HG02852 (cell line): ENCODE measurements around the gene CABP4.

ENCODE experiments used
- ATAC-seq: cut with Tn5 transposase; IDR thresholded peaks from one replicate; pipeline ENCODE4 v1.9.1; 2021; ENCODE audit warnings: mild to moderate bottlenecking, moderate library complexity; ENCODE audit not compliant: unreplicated experiment

CABP4 gene

DNA sequence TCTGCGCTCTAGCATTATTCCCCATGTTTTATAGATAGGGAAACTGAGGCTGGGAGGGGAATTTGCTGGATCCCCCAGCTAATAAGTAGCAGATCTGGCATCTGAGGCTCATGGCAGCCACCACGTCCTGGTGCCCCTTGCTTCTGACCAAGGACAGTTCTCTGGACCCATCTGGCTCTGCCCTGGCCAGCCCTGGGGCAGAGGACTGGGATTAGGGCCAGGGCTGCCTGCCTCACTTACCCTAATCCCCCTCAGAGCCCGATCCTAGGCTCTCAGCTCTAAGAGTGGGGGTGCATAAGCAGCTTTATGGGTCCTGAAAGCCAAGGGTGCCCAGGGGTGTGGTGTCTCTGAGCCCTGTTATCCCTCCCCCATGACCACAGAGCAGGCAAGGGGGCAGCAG lies at the start of gene CABP4:
TSS of gene CABP4 (plus strand) at position 301 of the 400 bp plus-strand sequence. CDS start at position 371, 70 bp downstream.
- no peak for ATAC-seq

DNA sequence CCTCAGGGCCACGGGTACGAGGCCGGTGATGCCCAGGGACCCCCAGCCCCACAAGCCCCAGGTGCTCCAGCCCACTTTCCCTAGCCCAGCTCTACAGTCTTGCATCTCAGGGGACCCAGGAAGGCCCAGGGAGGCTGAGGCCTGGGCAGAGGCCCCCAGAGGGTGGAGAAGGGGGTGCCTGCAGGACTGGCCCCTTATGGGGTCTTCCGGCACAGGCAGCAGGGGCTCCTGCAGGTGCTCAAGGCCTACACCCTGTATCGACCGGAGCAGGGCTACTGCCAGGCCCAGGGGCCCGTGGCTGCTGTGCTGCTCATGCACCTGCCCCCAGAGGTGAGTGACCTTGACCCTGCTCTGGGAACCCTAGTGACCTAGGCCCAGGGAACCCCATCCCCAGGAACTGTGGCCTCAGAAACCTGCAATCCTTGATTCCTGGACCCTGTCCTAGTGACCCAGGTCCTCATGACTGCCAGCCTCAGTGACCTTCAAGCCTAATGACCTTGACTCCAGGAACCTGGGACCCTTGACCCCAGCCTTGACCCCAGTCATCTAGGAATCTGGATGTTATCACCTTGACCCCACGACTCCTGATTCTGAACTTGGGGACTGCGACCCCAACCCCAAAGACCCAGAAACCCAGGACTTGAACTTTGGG lies 49.3 kb upstream of the CABP4 start:
- no peak for ATAC-seq

DNA sequence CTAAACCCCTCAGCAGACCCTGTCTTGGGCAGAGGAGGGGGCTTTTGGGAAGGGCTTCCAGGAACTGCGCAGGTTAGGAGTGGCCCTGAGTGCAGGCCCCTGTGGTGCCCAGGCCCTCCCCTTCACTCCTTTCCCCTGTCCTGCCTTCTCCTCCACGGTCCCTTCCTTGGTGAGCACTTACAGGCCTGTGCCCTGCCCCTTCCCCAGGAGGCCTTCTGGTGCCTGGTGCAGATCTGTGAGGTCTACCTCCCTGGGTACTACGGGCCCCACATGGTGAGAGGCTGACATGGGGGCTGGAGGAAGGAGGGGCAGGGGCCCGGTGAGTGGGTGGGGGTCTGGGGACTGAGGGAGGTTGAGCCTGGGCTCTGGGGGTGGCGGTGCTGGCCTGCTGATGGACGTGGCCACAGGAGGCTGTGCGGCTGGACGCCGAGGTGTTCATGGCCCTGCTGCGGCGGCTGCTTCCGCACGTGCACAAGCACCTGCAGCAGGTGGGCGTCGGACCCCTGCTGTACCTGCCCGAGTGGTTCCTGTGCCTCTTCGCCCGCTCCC lies 48.7 kb upstream of the CABP4 start:
- no peak for ATAC-seq

DNA sequence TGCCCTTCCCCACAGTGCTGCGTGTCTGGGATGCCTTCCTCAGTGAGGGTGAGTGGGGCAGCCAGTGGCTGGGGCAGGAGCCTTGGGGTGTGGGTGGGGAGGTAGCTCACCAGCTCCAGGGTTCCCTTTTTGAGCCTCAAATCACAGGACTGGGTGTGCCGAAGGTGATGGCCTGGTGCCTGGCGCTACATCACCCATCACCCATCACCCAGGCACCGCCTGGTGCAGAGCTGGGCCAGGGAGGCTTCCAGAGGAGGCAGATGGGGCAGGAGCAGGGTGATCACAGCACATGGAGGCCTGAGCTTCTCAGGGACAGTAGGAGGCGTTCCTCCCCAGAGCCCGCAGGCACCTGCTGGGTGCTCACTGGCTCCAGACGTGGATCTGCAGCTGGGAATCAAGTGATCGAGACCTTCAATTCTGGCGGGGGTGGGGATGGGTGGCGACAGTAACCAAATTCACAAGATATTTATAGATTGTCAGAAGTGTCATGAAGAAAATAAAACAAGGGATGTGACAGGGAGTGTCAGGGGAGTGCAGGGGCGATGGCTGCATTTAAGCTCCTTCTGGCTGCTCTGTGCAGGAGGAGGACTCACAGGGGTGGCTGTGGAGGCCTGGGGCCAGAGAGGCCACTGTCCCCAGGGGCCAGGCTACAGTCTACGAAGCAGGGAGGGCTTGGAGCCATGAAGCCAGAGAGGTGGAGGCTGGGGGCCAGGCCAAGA lies 48.0 kb upstream of the CABP4 start:
- ATAC-seq: no peak

DNA sequence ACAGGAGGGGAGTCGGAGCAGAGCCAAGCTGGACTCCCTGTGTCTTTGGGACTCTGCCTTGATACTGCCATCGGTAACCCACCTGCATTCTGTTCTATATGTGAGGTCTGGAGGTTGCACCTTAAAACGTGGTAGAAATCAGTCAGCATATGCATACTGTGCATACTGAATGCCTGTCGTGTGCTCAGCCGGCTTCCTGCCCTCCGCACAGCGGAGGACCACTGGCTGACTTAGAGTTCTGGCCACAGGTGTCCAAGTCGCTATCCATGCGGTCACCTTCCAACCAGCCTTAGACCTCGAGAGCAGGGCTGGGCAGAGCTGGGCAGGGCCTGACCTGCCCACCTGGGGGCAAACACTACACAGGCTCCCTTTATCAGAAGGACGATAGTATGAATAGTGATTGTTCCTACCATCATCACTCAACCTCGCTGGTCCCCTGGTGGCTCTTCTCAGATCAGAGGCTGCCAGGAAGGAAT lies 47.4 kb upstream of the CABP4 start:
- no peak for ATAC-seq

DNA sequence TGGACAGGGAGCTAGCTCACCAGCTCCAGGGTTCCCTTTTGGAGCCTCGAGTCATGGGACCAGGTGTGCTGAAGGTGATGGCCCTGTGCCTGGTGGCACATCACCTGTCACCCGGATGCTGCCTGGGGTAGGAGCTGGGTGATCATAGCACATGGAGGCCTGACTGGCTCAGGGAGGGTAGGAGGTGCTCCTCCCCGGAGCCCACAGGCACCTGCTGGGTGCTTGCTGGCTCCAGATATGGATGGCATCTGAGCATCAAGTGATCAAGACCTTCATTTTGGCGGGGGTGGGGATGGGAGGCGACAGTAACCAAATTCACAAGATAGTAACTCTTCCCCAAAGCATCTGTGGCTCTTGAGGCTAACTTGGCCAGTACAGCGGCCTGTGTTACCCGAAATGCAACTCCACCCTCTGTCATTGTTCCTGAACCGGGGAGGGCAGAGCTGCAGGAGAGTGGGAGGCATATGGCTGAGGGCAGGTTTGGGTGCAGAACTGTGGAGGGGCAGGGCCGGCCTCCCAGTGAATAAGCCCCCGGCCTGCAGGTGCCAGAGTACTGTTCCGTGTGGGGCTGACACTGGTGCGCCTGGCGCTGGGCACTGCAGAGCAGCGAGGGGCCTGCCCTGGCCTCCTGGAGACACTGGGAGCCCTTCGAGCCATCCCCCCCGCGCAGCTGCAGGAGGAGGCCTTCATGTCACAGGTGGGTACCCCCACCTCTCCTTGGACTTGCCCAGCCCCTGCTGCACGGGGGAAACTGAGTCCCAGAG lies 46.5 kb upstream of the CABP4 start:
- peak; percentile 20 for ATAC-seq

DNA sequence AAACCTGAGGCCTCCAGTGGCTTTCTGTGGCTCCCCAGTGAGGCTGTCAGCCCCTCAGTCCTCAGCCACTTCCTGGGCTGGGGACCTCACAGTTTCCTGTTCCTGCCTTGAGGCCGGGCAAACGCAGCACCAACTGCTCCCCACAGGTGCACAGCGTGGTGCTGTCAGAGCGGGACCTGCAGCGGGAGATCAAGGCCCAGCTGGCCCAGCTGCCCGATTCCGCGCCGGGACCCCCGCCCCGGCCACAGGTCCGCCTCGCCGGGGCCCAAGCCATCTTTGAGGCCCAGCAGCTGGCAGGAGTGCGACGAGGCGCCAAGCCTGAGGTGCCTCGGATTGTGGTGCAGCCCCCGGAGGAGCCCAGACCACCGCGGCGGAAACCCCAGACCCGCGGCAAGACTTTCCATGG lies 45.9 kb upstream of the CABP4 start:
- ATAC-seq: peak; percentile 53

DNA sequence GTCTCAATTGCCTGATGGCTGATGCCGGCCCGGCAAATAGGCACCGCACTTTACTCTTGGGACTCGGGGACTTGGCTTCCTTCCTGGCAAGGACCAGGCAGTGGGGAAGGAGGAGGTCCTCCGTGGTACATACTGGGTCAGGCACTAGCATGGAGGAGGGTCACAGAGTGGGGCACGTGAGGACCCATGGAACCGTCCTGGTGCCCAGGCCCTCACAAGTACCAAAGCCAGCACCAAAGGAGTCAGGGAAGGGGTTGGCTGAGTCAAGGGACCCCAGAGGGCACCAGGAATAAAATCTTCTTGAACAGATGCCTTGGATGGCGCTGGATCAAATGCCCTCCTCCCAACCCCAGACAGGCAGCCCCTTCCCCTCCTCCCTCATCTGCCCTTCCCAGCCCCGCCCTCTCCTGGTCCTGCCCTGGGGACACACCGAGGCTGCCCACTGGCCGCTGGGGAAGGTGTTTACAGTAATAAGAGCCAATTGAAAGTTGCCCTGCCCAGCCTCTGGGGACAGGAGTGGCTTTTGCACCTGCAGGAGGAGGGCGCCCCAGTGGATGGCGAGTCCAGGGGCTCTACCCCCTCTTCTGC lies 45.3 kb upstream of the CABP4 start:
- ATAC-seq: no peak

DNA sequence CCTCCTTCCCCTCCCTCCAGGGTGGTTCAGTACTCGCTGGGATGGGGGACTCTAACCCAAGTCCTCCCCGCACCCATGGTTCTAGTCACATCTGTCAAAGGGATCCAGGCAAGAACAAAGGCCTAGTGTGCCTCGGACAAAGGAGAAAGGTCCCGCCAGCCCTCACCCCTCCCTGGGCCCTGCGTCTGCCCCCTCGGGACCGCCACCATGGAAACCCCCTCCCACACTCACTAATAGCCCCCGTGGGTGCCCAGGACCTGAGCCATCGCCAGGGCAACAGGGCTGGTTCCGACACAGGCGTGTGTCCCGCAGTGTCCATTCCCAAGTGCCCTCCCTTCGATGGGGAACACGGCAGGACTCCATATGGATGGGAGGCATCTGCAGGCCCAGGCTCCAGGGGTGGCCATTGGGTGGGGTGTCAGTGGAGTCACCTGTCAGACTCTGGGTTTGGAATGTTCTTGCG lies 44.8 kb upstream of the CABP4 start:
- no peak for ATAC-seq

DNA sequence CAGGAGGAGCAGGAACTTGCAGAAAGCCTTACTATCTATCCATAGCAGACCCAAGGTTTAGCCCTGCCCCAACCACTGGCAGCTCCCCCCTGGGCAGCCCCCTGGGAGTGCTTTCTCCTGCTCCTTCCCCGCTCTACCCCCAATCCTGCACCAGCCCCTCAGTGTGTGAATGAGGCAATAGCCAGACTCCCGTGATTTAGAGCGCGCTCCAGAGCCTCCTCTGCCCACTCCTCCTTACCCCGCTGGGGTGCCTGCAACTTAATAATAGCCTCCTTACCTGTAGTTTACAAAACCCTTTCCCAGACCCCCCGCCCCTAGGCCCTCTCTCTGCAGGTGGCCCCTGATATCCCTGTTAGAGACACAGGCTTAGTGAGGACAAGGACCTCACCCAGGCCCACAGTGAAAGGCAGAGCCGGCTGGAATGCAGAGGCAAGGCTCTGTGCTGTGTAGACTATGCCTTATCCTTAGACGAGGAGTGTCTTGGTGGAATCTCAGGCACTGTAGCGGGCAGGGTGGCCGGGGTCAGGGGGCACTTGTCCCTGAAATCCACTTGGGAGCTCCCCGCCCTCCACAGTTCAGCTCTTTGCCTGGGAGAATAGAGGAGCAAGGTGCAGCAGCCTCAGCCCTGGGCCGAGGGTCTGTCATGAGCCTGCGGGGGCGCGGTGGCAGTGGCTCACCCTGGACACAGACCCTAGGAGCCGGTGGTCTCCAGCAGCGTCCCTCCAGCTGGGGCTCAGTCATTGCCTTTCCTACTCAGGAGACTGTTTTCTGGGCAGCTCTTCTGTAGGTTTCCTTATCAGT lies 44.0 kb upstream of the CABP4 start:
- no peak for ATAC-seq

DNA sequence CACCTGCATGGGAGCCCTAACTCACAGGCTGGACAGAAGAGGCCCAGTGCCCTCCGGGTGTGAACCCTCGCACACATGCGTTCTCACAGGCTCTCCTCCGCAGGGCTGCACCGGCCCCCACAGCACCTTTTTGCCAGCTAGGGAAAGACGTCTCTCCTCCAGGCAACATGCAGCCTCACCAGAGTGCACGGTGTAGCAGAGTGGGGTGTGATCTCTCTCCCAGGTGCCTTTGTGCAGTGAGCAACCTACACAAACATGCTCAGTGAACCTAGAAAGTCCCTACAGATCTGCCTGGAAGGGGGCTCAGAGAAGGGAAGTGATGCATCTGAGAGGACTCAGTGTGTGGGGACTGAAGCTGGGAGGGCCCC lies 43.4 kb upstream of the CABP4 start:
- no peak for ATAC-seq

DNA sequence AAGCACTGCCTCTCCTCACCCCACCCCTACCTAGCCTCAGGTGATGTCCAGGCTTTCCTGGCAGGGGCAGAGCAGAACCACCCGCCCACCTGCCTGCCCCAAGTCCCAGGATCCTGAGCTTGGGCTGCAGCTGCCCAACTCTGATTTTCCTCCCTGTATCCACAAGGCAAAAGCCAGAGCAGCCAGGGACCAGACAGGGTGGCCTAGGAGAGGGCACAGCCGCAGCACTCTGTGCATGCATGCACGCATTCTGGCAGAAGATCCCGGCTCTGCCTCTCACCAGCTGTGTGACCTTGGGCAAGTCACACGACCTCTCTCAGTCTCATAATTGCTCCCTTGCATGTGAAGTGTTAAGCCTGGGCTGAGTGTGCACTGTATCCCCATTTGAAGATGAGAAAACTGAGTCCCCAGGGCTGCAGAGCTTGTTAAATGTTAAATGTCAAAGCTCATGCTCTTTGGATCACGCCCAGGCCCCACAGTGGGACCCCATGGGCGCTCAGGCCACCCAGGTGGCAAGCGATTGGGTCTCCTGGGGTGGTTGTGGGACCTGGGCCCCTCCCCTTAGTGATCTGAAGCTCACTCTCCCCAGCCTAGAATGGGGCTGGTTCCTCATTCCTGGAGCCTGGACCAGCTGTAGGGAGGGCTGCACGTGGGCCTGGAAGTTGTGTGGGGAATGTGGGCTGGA lies 42.5 kb upstream of the CABP4 start:
- no peak for ATAC-seq

DNA sequence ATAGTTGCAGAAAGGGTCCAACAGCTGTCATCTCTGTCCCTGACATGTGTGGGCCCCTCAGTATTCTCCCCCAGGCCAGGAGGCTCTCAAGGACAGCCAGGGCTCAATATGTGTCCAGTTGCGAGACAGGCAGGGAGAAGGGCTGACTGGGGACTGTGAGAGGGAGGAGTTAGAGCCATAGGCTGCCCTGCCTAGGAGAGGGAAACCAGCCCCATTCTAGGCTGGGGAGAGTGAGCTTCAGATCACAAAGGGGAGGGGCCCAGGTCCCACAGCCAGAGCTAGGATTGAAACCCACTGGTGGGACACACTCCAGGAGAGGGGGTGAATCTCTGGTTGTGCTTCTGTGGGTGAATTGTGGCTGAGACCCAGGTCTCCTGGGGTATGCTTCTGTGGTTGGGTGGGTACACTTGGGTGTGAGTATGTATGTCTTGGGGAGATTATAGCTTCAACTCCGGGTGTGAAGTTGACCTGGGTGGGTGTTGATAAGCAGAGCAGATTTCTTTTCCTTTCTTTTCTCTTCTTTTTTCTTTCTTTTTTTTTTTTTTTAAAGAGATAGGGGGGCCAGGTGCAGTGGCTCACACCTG lies 41.8 kb upstream of the CABP4 start:
- no peak for ATAC-seq

DNA sequence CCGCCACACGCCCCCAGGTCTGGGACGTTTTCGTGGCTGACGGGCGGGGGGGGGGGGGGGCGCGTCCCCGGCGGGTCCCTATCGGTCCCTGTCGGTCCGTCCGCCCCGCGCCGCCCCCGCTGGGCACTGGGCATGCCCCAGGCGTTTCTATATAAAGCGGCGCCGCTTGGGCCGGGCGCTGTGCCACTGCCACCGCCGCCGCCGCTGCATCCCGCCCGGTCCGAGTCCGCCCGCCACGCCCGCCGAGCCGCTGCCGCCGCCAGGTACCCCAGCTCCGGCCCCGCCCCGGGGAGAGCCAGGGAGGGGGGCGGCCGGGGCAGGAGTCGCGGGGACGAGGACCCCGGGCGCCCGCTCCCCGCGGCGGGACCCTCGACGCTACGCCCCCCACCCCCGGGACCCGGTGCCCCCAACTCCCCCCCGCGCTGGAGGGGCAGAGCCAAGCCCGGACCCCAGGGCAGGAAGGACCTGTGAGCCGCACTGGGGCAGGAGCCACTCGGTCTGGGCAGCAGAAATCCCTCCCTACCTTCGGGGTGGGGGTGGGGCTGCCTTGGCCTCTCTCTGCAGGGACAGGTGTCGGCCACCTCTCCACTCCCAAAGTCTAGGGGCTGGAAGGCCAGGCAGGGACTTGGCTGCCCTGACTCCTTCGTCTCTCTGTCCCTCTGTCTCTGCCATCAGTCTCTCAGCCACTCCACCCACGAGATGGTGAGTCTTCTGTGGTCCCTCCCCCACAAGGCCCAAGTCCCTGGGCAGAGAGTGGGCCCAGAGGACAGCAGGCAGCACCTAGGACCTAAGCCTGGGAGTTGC lies 39.5 kb upstream of the CABP4 start, which contains the start of gene CARNS1:
TSS of gene CARNS1 (plus strand) at position 178 of the 804 bp plus-strand sequence. CDS start at position 700, 522 bp downstream.
- ATAC-seq: no peak

DNA sequence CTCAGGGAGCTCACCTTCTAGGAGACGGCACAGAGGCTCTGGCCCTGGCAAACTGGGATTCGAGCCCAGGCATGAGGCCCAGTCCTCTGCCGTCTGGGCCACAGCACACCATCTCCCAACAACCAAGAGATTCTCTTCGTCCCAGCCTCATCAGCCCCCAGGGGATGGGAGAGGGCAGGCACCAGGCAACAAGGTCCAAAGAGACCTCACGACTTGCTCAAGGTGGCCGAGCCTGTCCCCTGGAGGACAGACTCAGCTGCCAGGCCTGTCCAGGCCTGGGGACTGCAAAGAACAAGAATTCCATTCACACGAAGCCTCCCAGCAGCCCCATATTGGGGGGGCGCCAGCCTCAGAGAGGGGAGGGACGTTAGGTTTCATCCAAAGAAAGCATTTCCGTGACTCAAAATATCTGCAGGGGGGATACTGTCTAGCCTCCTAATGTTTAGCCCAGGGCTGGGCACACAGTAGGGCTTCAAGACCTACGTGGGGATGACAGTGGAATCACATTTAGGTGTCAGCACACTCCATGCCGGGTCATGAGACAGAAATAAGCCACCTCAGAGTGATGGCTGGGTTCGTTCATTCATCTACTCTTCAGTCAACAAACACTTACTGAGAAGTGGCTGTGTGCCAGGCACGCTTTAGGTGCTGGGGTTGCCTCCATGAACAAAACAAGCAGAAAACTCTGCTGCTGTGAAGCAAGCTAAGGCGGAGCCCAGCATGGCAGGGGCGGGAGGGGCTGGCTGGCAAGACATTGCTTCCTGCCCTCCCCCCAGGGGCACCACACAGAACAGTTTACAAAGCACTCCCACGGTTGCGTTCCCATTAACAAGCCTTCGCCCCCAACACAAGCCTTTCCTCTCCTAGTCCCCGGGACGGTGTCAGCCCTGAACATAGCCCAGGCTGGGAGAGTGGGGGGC lies 38.5 kb upstream of the CABP4 start:
- no peak for ATAC-seq

DNA sequence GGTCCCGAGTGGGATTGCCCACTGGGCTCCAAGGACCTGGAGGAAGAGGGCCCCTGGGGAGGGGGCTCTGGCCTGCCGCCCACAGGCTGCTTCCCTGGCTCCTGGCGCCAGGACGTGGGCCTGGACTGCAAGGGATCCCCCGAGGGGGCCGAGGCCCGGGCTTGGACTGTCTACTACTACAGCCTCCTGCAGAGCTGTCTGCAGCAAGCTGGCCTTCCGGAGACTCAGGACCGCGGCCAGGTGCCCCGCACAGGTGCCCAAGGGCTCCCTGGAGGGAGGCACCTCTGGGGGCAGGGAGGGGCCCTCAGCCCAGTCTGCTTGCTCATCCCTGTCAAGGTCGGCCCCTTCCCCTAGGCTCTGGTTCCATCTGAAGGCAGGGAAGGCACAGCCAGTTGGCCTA lies 37.7 kb upstream of the CABP4 start:
- ATAC-seq: no peak
